GM18867 (cell line): ENCODE data around the gene DXO.
"Not testable (repeated sequence)": the region's sequence is repeated elsewhere in the genome, so short reads cannot be mapped to it uniquely, and the experiment has no call there.

Source experiments
- ATAC-seq: cut with Tn5 transposase; IDR thresholded peaks from one replicate; pipeline ENCODE4 v1.9.1; 2021; ENCODE audit warnings: mild to moderate bottlenecking, moderate library complexity; ENCODE audit not compliant: unreplicated experiment

DXO gene

DNA sequence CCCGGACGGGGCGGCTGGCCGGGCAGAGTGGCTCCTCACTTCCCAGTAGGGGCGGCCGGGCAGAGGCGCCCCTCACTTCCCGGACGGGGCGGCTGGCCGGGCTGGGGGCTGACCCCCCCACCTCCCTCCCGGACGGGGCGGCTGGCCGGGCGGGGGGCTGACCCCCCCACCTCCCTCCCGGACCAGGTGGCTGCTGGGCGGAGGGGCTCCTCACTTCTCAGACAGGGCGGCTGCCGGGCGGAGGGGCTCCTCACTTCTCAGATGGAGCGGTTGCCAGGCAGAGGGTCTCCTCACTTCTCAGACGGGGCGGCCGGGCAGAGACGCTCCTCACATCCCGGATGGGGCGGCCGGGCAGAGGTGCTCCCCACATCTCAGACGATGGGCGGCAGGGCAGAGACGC, 39.8 kb downstream of the DXO start:
- ATAC-seq = not testable (repeated sequence)

GRCh38 chr6:31930962-31931361, 41.0 kb downstream of the DXO start:
- no peak for ATAC-seq

DNA sequence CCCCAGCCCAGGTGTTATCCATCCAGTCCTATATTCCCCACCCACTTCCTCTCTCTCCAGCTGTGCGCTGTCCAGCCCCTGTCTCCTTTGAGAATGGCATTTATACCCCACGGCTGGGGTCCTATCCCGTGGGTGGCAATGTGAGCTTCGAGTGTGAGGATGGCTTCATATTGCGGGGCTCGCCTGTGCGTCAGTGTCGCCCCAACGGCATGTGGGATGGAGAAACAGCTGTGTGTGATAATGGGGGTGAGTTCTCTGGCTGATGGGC, 43.3 kb downstream of the DXO start:
- ATAC-seq = no peak

DNA sequence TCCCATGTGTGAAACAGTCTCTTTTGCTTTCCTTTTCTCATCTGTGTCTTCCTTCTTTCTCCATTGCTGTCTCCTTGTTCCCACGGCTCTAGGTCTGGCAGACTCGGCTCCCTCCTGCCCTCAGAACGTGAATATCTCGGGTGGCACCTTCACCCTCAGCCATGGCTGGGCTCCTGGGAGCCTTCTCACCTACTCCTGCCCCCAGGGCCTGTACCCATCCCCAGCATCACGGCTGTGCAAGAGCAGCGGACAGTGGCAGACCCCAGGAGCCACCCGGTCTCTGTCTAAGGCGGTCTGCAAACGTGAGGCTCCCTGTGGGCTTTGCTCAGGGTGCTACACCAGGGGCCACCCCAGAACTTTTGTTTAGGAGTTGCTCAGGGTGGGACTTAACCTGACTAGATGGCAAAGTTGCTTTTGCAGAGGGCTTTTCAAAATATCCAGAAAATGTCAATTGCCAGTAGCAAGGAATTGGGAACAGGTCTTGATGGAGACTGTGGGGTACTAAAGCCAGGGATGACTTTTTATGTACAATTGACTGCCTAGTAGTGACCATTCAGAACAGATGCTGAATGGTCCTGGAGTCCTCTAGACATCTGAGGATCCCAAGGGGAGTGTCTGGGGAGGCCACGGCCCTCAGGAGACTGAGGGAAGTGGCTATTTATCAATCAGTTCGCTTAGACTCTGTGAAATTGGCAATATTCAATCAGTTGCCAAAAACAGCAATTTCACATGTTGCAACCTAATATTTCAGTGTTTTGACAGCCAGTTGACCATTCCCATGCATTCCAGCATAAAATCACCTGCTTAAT, 43.9 kb downstream of the DXO start:
- no peak for ATAC-seq

- ATAC-seq = no peak
These were observed 44.6 kb downstream of the DXO start, which contains the start of gene C2 for GRCh38 chr6:31927242-31927862. Gene C2, plus strand, starts transcription at chr6:31927717. Its CDS starts 36 bp downstream, at chr6:31927753.

- ATAC-seq = no peak
These were observed 49.0 kb downstream of the DXO start for GRCh38 chr6:31922942-31923341.

GRCh38 chr6:31920811-31921210, 51.1 kb downstream of the DXO start:
- no peak for ATAC-seq
